ENCODE data around the gene GPS1. TPM values are rescaled to one million over a fixed set of nuclear protein-coding genes. Genes with fewer than 3 reads are reported as not detected.

Gene GPS1
- total and polyA plus RNA-seq, 9 of the 15 experiments (the other 6 are each of a cell fraction or from before 2014, with no cell fraction given) = 3.1 to 167 (median 69.9) TPM

DNA sequence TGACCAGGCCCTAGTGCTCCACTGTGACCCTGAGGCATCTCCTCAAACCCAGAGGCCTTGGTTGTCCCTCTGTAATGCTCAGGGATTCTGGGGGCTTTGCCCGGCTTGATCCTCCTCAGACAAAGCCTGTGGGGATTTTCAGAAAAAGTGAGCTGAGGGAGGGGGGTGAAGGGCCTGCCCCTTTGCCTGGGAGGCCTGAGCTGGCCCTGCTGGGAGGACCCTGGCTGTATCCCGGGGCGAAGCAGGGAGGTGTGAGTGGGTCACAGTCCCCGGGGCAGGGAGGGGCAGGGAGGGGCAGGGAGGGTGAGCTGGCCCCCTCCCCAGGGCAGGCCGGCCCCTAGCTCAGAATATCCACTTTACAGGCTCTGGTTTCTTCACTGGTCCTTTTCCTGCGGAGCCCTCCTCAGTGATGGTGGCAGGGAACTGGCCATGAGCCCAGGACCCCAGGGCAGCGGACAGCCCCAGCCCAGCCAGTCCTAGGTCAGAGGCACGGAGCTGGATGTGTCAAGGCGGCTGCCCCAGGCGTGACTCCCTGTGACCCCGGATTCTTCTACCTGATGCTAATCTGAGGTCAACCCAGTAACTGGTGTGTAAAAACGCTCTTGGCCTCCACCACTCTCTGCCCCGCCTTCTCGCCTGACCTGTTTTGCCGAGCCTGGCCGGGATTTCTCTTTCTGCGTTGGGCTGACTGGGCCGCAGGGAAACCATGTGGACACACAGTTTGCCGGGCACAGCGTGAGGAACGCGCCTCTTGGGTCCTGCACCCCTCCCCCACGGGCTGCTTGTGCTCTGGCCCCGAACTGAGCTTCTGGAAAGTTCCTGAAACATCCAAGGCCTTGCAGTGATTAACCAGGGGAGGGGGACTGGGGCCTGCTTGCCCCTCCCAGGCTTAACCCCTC is 52.1 kb downstream of the GPS1 start (continued):
- TF ChIP-seq, protein P1, sequence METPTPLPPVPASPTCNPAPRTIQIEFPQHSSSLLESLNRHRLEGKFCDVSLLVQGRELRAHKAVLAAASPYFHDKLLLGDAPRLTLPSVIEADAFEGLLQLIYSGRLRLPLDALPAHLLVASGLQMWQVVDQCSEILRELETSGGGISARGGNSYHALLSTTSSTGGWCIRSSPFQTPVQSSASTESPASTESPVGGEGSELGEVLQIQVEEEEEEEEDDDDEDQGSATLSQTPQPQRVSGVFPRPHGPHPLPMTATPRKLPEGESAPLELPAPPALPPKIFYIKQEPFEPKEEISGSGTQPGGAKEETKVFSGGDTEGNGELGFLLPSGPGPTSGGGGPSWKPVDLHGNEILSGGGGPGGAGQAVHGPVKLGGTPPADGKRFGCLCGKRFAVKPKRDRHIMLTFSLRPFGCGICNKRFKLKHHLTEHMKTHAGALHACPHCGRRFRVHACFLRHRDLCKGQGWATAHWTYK (CRISPR knock-in tag; IDR thresholded peaks at IDR 0.05) = 0 out of 2 replicates have a peak, but pooled peaks have one; percentile 27
- TF ChIP-seq MTA3 (IDR thresholded peaks at IDR 0.05; ENCODE audit: borderline replicate concordance) = no peak
- TF ChIP-seq, protein P2, sequence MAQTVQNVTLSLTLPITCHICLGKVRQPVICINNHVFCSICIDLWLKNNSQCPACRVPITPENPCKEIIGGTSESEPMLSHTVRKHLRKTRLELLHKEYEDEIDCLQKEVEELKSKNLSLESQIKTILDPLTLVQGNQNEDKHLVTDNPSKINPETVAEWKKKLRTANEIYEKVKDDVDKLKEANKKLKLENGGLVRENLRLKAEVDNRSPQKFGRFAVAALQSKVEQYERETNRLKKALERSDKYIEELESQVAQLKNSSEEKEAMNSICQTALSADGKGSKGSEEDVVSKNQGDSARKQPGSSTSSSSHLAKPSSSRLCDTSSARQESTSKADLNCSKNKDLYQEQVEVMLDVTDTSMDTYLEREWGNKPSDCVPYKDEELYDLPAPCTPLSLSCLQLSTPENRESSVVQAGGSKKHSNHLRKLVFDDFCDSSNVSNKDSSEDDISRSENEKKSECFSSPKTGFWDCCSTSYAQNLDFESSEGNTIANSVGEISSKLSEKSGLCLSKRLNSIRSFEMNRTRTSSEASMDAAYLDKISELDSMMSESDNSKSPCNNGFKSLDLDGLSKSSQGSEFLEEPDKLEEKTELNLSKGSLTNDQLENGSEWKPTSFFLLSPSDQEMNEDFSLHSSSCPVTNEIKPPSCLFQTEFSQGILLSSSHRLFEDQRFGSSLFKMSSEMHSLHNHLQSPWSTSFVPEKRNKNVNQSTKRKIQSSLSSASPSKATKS (CRISPR knock-in tag; IDR thresholded peaks at IDR 0.05) = no peak
- TF ChIP-seq, protein P3, sequence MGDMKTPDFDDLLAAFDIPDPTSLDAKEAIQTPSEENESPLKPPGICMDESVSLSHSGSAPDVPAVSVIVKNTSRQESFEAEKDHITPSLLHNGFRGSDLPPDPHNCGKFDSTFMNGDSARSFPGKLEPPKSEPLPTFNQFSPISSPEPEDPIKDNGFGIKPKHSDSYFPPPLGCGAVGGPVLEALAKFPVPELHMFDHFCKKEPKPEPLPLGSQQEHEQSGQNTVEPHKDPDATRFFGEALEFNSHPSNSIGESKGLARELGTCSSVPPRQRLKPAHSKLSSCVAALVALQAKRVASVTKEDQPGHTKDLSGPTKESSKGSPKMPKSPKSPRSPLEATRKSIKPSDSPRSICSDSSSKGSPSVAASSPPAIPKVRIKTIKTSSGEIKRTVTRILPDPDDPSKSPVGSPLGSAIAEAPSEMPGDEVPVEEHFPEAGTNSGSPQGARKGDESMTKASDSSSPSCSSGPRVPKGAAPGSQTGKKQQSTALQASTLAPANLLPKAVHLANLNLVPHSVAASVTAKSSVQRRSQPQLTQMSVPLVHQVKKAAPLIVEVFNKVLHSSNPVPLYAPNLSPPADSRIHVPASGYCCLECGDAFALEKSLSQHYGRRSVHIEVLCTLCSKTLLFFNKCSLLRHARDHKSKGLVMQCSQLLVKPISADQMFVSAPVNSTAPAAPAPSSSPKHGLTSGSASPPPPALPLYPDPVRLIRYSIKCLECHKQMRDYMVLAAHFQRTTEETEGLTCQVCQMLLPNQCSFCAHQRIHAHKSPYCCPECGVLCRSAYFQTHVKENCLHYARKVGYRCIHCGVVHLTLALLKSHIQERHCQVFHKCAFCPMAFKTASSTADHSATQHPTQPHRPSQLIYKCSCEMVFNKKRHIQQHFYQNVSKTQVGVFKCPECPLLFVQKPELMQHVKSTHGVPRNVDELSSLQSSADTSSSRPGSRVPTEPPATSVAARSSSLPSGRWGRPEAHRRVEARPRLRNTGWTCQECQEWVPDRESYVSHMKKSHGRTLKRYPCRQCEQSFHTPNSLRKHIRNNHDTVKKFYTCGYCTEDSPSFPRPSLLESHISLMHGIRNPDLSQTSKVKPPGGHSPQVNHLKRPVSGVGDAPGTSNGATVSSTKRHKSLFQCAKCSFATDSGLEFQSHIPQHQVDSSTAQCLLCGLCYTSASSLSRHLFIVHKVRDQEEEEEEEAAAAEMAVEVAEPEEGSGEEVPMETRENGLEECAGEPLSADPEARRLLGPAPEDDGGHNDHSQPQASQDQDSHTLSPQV (IDR thresholded peaks at IDR 0.05) = peak; percentile 49; the same call in 1 of the 2 replicates
- TF ChIP-seq, protein P4, sequence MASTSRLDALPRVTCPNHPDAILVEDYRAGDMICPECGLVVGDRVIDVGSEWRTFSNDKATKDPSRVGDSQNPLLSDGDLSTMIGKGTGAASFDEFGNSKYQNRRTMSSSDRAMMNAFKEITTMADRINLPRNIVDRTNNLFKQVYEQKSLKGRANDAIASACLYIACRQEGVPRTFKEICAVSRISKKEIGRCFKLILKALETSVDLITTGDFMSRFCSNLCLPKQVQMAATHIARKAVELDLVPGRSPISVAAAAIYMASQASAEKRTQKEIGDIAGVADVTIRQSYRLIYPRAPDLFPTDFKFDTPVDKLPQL (IDR thresholded peaks at IDR 0.05; ENCODE audit: extremely low read depth, insufficient read length) = no peak
- no peak for TF ChIP-seq ZNF780A (CRISPR knock-in tag; IDR thresholded peaks at IDR 0.05)
- TF ChIP-seq, protein P5, sequence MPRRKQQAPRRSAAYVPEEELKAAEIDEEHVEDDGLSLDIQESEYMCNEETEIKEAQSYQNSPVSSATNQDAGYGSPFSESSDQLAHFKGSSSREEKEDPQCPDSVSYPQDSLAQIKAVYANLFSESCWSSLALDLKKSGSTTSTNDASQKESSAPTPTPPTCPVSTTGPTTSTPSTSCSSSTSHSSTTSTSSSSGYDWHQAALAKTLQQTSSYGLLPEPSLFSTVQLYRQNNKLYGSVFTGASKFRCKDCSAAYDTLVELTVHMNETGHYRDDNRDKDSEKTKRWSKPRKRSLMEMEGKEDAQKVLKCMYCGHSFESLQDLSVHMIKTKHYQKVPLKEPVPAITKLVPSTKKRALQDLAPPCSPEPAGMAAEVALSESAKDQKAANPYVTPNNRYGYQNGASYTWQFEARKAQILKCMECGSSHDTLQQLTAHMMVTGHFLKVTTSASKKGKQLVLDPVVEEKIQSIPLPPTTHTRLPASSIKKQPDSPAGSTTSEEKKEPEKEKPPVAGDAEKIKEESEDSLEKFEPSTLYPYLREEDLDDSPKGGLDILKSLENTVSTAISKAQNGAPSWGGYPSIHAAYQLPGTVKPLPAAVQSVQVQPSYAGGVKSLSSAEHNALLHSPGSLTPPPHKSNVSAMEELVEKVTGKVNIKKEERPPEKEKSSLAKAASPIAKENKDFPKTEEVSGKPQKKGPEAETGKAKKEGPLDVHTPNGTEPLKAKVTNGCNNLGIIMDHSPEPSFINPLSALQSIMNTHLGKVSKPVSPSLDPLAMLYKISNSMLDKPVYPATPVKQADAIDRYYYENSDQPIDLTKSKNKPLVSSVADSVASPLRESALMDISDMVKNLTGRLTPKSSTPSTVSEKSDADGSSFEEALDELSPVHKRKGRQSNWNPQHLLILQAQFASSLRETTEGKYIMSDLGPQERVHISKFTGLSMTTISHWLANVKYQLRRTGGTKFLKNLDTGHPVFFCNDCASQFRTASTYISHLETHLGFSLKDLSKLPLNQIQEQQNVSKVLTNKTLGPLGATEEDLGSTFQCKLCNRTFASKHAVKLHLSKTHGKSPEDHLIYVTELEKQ (CRISPR knock-in tag; IDR thresholded peaks at IDR 0.05) = no peak
- no peak for TF ChIP-seq SREBF1 (IDR thresholded peaks at IDR 0.05; ENCODE audit: borderline replicate concordance, low read depth, low read length)
- no peak for TF ChIP-seq TAF15 (IDR thresholded peaks at IDR 0.05; ENCODE audit: low read depth, low read length)
- TF ChIP-seq NRF1 (conservative IDR thresholded peaks at IDR 0.05 in 1 of 2, IDR thresholded peaks at IDR 0.05 in 1 of 2) = peak; percentile 31 to 51; a peak in 3 of 4 replicates
- TF ChIP-seq, protein P6, sequence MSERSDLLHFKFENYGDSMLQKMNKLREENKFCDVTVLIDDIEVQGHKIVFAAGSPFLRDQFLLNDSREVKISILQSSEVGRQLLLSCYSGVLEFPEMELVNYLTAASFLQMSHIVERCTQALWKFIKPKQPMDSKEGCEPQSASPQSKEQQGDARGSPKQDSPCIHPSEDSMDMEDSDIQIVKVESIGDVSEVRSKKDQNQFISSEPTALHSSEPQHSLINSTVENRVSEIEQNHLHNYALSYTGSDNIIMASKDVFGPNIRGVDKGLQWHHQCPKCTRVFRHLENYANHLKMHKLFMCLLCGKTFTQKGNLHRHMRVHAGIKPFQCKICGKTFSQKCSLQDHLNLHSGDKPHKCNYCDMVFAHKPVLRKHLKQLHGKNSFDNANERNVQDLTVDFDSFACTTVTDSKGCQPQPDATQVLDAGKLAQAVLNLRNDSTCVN (CRISPR knock-in tag; IDR thresholded peaks at IDR 0.05) = no peak
- TF ChIP-seq ETV1 (tag; conservative IDR thresholded peaks at IDR 0.05; ENCODE audit: low read depth) = no peak

Data from K562 (cell line).